ENCODE measurements around the gene WFDC6. TPM values are rescaled to one million over a fixed set of nuclear protein-coding genes. Genes with fewer than 3 reads are reported as not detected.

Gene WFDC6
- total RNA-seq, 1 experiment from 2014 or later: not detected

GRCh38 chr20:45515147-45515913 lies 24.0 kb downstream of the WFDC6 start, which contains the start of gene SPINT3:
Gene SPINT3, minus strand, starts transcription at chr20:45515622. Its CDS starts 14 bp downstream, at chr20:45515608.
- no peak for ATAC-seq
- Histone ChIP-seq H3K4me1 (ENCODE audit: control insufficient read depth, insufficient read depth, low read length) (no peaks in the 10 kb centered on the region), H3K27me3 (ENCODE audit: control insufficient read depth, insufficient read depth, low read length) (peaks cover 3% of the 10 kb centered on the region), H3K9me3 (ENCODE audit: control insufficient read depth, insufficient read depth, low read depth, low read length) (no peaks in the 10 kb centered on the region), H3K36me3 (ENCODE audit: control insufficient read depth, insufficient read depth, low read length) (no peaks in the 10 kb centered on the region), H3K27ac (ENCODE audit: low read length) (no peak within 1 kb of the TSS), H3K4me3 (ENCODE audit: low read depth in 2 of 2, low read length in 2 of 2) (no peak within 1 kb of the TSS)
- no TSS peak for BruUV-seq (replicated peaks)
- peak; percentile 22 to 73; a peak in 3 of 4 replicates for TF ChIP-seq REST (IDR thresholded peaks at IDR 0.05; ENCODE audit: insufficient read depth in 1 of 2, low read depth in 2 of 2, low read length in 1 of 2)
- TF ChIP-seq POLR2AphosphoS5 (IDR thresholded peaks at IDR 0.05; ENCODE audit: low read depth, low read length): no peak
- intact Hi-C loops (cut with micrococcal nuclease; ENCODE audit: unreplicated experiment): no loop called here
- in situ Hi-C loops (cut with HindIII; ENCODE audit: low pct_unique_long_range_greater_than_20kb, low sequenced_read_pairs): no loop called here
- POLR2A ChIA-PET: interaction anchor here (0.6 kb wide), 1 partner anchor 224 kb away, joined by 3 read pairs; no protein-coding TSS in a partner anchor
- no peak for DNase-seq (ENCODE audit: low read depth, low spot score)
- CTCF ChIA-PET: no interaction called here

GRCh38 chr20:45510242-45510862 lies 28.9 kb downstream of the WFDC6 start:
- H3K36me3 ChIP-seq (ENCODE audit: control insufficient read depth, insufficient read depth, low read length): no peaks in the 10 kb centered on the region
- H3K4me1 ChIP-seq (ENCODE audit: control insufficient read depth, insufficient read depth, low read length): no peaks in the 10 kb centered on the region
- DNase-seq (ENCODE audit: low read depth, low spot score): no peak
- H3K4me3 ChIP-seq (ENCODE audit: low read depth in 2 of 2, low read length in 2 of 2): no peak overlapping the region
- no peaks in the 10 kb centered on the region for H3K9me3 ChIP-seq (ENCODE audit: control insufficient read depth, insufficient read depth, low read depth, low read length)
- in situ Hi-C loops (cut with HindIII; ENCODE audit: low pct_unique_long_range_greater_than_20kb, low sequenced_read_pairs) (no loop called here), intact Hi-C loops (cut with micrococcal nuclease; ENCODE audit: unreplicated experiment) (no loop called here)
- ChIA-PET POLR2A (no interaction called here), CTCF (no interaction called here)
- TF ChIP-seq SIN3A (IDR thresholded peaks at IDR 0.05; ENCODE audit: borderline replicate concordance, insufficient read depth, low read depth, low read length) (no peak), POLR2AphosphoS5 (IDR thresholded peaks at IDR 0.05; ENCODE audit: low read depth, low read length) (no peak), TCF7L2 (IDR thresholded peaks at IDR 0.05; ENCODE audit: low read depth, low read length) (no peak), CTCF (IDR thresholded peaks at IDR 0.05) (no peak)
- no peak overlapping the region for H3K27ac ChIP-seq (ENCODE audit: low read length)
- peaks cover 3% of the 10 kb centered on the region for H3K27me3 ChIP-seq (ENCODE audit: control insufficient read depth, insufficient read depth, low read length)
- no peak for ATAC-seq
- no TSS peak for BruUV-seq (replicated peaks)

GRCh38 chr20:45509091-45509490 lies 30.2 kb downstream of the WFDC6 start:
- in situ Hi-C loops (cut with HindIII; ENCODE audit: low pct_unique_long_range_greater_than_20kb, low sequenced_read_pairs): no loop called here
- H3K27me3 ChIP-seq (ENCODE audit: control insufficient read depth, insufficient read depth, low read length): peaks cover 6% of the 10 kb centered on the region
- DNase-seq (ENCODE audit: low read depth, low spot score): no peak
- intact Hi-C loops (cut with micrococcal nuclease; ENCODE audit: unreplicated experiment): no loop called here
- no peaks in the 10 kb centered on the region for H3K4me1 ChIP-seq (ENCODE audit: control insufficient read depth, insufficient read depth, low read length)
- BruUV-seq (replicated peaks): no TSS peak
- no peaks in the 10 kb centered on the region for H3K9me3 ChIP-seq (ENCODE audit: control insufficient read depth, insufficient read depth, low read depth, low read length)
- H3K27ac ChIP-seq (ENCODE audit: low read length): no peak overlapping the region
- no peak for ATAC-seq
- TF ChIP-seq REST (IDR thresholded peaks at IDR 0.05; ENCODE audit: insufficient read depth in 1 of 2, low read depth in 2 of 2, low read length in 1 of 2) (no peak), POLR2AphosphoS5 (IDR thresholded peaks at IDR 0.05; ENCODE audit: low read depth, low read length) (no peak), TCF7L2 (IDR thresholded peaks at IDR 0.05; ENCODE audit: low read depth, low read length) (no peak), CTCF (IDR thresholded peaks at IDR 0.05) (no peak), SIN3A (IDR thresholded peaks at IDR 0.05; ENCODE audit: borderline replicate concordance, insufficient read depth, low read depth, low read length) (no peak)
- ChIA-PET POLR2A (no interaction called here), CTCF (no interaction called here)
- H3K36me3 ChIP-seq (ENCODE audit: control insufficient read depth, insufficient read depth, low read length): no peaks in the 10 kb centered on the region
- no peak overlapping the region for H3K4me3 ChIP-seq (ENCODE audit: low read depth in 2 of 2, low read length in 2 of 2)

Data from Panc1 (cell line).